GM12872 (cell line): Measurements from ENCODE around the gene CCDC141.

Experiments used
- CTCF ChIP-seq: IDR thresholded peaks from 3 replicates; pipeline ENCODE4 v1.5.1; 2011; ENCODE audit warnings: low read depth, mild to moderate bottlenecking, low read length, moderate library complexity; ENCODE audit not compliant: insufficient read depth

Gene CCDC141

DNA sequence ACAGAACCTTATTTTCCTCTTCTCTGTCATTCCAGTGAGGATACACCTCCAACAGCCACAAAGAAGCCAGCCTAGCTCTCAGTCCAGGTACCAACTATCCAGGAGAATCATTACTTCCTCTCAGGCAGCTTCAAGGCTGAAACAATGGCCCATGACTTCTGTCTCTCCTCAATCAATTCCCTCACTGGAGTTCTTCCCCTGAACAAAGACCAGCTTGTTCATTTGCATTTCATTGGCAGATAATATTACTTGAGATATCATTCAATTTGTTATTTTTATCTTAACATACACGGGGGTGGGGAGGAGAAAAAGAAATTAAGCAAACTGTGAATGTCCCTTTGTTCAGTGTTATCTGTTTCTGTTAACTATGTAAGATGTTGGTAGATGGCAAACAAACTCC is 44.0 kb downstream of the CCDC141 start:
- TF ChIP-seq CTCF = no peak

DNA sequence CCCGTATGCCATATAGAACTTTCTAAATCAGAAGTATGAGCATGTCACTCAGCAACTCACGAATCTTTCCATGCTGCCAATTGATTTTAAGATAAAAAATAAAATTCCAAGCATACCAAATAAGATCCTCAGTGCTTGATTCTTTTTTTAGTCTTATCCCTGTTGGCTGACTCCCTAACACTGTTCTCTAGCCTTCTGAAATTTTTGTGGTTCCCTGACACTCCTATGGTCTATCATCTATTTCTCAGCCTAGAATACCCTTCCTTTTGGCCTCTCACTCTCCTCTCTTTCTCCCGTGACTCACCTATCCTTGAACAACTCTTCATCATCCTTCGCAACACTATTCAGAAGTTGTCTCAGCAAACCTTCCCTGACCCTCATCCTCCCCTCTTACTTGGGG is 50.5 kb downstream of the CCDC141 start:
- no peak for TF ChIP-seq CTCF

DNA sequence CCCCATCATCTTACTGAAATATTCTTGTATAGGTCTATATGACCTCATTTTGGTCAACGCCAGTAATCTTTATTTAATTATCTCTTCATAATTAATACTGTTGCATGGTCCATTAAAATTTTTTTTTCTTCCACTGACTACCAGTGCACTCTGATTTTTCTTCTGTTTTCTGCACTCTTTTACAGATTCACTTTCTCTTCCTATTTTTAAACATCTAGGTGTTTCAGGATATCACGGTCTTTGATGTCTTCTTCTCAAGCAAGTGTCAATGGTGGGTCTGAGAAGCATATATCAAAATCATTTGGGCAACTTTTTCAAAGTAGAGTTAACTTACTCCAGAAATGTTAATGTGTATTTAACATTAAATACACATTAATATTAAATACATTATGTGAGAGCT is 51.4 kb downstream of the CCDC141 start:
- TF ChIP-seq CTCF = no peak

- TF ChIP-seq CTCF = no peak
Measured at GRCh38 chr2:178997477-178997876, 52.5 kb downstream of the CCDC141 start.

DNA sequence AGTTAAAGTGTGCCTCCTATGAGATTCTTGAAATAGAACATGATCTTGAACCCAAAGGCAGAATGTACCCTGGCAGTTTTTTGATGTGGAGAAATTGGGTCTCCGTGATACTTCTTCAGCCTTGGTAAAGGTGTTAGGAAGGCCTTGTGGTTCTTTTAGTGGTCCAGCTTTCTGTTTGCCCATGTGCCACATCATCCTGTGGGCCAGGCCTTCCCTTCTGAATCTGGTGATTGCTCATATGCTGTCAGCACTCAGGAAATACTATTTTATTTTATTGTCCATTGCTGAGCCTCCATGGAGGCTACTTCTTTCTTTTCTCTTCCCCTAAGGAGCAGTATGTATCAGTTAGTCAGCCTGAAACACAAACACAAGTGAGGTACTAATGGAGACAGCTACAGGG is 52.9 kb downstream of the CCDC141 start:
- no peak for TF ChIP-seq CTCF

GRCh38 chr2:178994264-178994663 is 55.7 kb downstream of the CCDC141 start:
- TF ChIP-seq CTCF = no peak

DNA sequence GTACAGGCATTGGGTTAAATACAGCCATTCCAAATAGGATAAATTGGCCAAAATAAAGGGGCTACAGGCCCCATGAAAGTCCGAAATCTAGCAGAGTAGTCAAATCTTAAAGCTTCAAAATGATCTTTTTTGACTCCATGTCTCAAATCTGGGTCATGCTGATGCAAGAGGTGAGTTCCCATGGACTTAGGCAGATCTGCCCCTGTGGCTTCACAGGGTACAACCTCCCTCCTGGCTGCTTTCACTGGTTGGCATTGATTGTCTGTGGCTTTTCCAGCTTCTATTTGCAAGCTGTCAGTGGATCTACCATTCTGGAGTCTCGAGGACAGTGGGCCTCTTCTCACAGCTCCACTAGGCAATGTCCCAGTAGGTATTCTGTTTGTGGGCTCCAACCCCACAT is 56.1 kb downstream of the CCDC141 start:
- TF ChIP-seq CTCF = no peak
